NCI-H510A treated with DMSO at 0.1 percent for 48 hours (cell line): ENCODE results near the gene CCL21.

Experiments
- DNase-seq: peaks from one replicate; lab custom pipeline; 2025; lab: John Stamatoyannopoulos, UW

CCL21 gene

GRCh38 chr9:34669809-34670562 is 40.0 kb downstream of the CCL21 start:
- DNase-seq = no peak

GRCh38 chr9:34665381-34666250 is 44.3 kb downstream of the CCL21 start:
- DNase-seq = peak; percentile 83

- DNase-seq = no peak
These were observed 44.9 kb downstream of the CCL21 start for GRCh38 chr9:34665067-34665380.

GRCh38 chr9:34664281-34665066 is 45.5 kb downstream of the CCL21 start:
- DNase-seq = peak; percentile 7

GRCh38 chr9:34663303-34663605 is 46.7 kb downstream of the CCL21 start:
- no peak for DNase-seq

- DNase-seq = no peak
These were observed 47.2 kb downstream of the CCL21 start, which contains the start of gene CCL27 for GRCh38 chr9:34662526-34663302. Gene CCL27 (minus strand): TSS chr9:34662657. CDS start chr9:34662633, 24 bp downstream.

- no peak for DNase-seq
These were observed 50.2 kb downstream of the CCL21 start for GRCh38 chr9:34659592-34660253.
